ENCODE measurements around the gene SHC1. TPM values are rescaled to one million over a fixed set of nuclear protein-coding genes. Genes with fewer than 3 reads are reported as not detected.

SHC1 gene
- total and polyA plus RNA-seq, 2 experiments from 2014 or later, result 117 to 211 TPM

DNA sequence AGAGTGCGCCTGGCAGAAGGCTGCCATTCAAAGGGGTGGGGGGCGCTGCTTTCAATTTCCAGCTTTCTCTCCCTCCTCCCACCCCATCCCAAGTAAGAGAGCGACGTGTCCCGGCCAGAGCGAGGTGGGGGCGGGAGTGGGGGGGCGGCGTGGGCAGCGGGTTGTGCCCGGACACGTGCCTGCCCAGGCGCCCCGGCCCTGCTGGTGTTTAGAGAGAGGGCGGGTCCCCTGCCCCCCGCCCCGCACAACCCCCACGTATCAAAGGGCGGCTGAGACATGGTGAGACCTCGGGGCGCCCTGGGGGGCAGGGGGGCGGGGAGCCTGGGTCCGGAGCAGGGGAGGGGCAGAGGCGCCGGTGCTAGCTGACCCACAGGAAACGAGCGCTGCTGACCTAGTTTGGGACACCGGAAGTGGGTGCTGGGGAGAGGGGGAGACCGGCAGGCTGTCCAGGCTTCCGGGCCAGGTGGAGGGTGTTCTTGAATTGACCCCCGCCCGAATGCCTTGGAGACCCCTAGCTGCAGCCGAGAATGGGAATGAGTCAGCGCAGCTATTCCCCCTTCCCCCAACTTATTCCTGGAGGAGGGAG, 33.3 kb upstream of the SHC1 start:
- DNase-seq (ENCODE audit: low spot score), result peak; percentile 87
- Histone ChIP-seq H2AFZ (no peak overlapping the region), H3K4me2 (peak overlapping the region; percentile 96), H3K27me3 (ENCODE audit: insufficient read depth) (no peaks in the 10 kb centered on the region), H3K4me1 (ENCODE audit: insufficient read depth) (peaks cover 25% of the 10 kb centered on the region), H3K4me3 (peak overlapping the region; percentile 96), H3K79me2 (replicated peaks; ENCODE audit: insufficient read depth) (peaks cover 40% of the 10 kb centered on the region), H3K36me3 (ENCODE audit: insufficient read depth) (no peaks in the 10 kb centered on the region), H4K20me1 (replicated peaks; ENCODE audit: insufficient read depth) (no peaks in the 10 kb centered on the region; the same call in 1 of the 2 replicates), H3K27ac (ENCODE audit: low read depth) (0 out of 2 replicates have a peak overlapping the region, but pooled peaks have one; percentile 66), H3K9me2 (ENCODE audit: insufficient read depth) (no peaks in the 10 kb centered on the region), H3F3A (replicated peaks; ENCODE audit: low read depth) (peaks cover 16% of the 10 kb centered on the region)
- ATAC-seq, result peak; percentile 4
- Mint-ChIP-seq H3K27ac (peak overlapping the region; percentile 95), H3K9me3 (no peaks in the 10 kb centered on the region), H3K36me3 (ENCODE audit: low read depth) (peaks cover 4% of the 10 kb centered on the region; the same call in 1 of the 3 replicates), H3K4me1 (peaks cover 39% of the 10 kb centered on the region), H3K4me3 (peak overlapping the region; percentile 92), H3K27me3 (ENCODE audit: insufficient read depth, low read depth, poor library complexity) (peaks cover 21% of the 10 kb centered on the region)
- TF ChIP-seq ZNF114 (CRISPR knock-in tag; IDR thresholded peaks at IDR 0.05) (no peak), STAT1 (IDR thresholded peaks at IDR 0.05; ENCODE audit: unreplicated experiment) (no peak), POLR2AphosphoS5 (IDR thresholded peaks at IDR 0.05; ENCODE audit: low read depth) (no peak; the same call in 1 of the 2 replicates), EZH2 (IDR thresholded peaks at IDR 0.05; ENCODE audit: low read depth, unreplicated experiment) (no peak), ZNF331 (CRISPR knock-in tag; IDR thresholded peaks at IDR 0.05; ENCODE audit: low read depth) (no peak), JUNB (IDR thresholded peaks at IDR 0.05; ENCODE audit: unreplicated experiment) (no peak), CREB1 (CRISPR knock-in tag; IDR thresholded peaks at IDR 0.05; ENCODE audit: low read depth) (no peak)
- TF ChIP-seq, protein P1, sequence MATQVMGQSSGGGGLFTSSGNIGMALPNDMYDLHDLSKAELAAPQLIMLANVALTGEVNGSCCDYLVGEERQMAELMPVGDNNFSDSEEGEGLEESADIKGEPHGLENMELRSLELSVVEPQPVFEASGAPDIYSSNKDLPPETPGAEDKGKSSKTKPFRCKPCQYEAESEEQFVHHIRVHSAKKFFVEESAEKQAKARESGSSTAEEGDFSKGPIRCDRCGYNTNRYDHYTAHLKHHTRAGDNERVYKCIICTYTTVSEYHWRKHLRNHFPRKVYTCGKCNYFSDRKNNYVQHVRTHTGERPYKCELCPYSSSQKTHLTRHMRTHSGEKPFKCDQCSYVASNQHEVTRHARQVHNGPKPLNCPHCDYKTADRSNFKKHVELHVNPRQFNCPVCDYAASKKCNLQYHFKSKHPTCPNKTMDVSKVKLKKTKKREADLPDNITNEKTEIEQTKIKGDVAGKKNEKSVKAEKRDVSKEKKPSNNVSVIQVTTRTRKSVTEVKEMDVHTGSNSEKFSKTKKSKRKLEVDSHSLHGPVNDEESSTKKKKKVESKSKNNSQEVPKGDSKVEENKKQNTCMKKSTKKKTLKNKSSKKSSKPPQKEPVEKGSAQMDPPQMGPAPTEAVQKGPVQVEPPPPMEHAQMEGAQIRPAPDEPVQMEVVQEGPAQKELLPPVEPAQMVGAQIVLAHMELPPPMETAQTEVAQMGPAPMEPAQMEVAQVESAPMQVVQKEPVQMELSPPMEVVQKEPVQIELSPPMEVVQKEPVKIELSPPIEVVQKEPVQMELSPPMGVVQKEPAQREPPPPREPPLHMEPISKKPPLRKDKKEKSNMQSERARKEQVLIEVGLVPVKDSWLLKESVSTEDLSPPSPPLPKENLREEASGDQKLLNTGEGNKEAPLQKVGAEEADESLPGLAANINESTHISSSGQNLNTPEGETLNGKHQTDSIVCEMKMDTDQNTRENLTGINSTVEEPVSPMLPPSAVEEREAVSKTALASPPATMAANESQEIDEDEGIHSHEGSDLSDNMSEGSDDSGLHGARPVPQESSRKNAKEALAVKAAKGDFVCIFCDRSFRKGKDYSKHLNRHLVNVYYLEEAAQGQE (IDR thresholded peaks at IDR 0.05; ENCODE audit: unreplicated experiment), result peak; percentile 2
- TF ChIP-seq, protein P2, sequence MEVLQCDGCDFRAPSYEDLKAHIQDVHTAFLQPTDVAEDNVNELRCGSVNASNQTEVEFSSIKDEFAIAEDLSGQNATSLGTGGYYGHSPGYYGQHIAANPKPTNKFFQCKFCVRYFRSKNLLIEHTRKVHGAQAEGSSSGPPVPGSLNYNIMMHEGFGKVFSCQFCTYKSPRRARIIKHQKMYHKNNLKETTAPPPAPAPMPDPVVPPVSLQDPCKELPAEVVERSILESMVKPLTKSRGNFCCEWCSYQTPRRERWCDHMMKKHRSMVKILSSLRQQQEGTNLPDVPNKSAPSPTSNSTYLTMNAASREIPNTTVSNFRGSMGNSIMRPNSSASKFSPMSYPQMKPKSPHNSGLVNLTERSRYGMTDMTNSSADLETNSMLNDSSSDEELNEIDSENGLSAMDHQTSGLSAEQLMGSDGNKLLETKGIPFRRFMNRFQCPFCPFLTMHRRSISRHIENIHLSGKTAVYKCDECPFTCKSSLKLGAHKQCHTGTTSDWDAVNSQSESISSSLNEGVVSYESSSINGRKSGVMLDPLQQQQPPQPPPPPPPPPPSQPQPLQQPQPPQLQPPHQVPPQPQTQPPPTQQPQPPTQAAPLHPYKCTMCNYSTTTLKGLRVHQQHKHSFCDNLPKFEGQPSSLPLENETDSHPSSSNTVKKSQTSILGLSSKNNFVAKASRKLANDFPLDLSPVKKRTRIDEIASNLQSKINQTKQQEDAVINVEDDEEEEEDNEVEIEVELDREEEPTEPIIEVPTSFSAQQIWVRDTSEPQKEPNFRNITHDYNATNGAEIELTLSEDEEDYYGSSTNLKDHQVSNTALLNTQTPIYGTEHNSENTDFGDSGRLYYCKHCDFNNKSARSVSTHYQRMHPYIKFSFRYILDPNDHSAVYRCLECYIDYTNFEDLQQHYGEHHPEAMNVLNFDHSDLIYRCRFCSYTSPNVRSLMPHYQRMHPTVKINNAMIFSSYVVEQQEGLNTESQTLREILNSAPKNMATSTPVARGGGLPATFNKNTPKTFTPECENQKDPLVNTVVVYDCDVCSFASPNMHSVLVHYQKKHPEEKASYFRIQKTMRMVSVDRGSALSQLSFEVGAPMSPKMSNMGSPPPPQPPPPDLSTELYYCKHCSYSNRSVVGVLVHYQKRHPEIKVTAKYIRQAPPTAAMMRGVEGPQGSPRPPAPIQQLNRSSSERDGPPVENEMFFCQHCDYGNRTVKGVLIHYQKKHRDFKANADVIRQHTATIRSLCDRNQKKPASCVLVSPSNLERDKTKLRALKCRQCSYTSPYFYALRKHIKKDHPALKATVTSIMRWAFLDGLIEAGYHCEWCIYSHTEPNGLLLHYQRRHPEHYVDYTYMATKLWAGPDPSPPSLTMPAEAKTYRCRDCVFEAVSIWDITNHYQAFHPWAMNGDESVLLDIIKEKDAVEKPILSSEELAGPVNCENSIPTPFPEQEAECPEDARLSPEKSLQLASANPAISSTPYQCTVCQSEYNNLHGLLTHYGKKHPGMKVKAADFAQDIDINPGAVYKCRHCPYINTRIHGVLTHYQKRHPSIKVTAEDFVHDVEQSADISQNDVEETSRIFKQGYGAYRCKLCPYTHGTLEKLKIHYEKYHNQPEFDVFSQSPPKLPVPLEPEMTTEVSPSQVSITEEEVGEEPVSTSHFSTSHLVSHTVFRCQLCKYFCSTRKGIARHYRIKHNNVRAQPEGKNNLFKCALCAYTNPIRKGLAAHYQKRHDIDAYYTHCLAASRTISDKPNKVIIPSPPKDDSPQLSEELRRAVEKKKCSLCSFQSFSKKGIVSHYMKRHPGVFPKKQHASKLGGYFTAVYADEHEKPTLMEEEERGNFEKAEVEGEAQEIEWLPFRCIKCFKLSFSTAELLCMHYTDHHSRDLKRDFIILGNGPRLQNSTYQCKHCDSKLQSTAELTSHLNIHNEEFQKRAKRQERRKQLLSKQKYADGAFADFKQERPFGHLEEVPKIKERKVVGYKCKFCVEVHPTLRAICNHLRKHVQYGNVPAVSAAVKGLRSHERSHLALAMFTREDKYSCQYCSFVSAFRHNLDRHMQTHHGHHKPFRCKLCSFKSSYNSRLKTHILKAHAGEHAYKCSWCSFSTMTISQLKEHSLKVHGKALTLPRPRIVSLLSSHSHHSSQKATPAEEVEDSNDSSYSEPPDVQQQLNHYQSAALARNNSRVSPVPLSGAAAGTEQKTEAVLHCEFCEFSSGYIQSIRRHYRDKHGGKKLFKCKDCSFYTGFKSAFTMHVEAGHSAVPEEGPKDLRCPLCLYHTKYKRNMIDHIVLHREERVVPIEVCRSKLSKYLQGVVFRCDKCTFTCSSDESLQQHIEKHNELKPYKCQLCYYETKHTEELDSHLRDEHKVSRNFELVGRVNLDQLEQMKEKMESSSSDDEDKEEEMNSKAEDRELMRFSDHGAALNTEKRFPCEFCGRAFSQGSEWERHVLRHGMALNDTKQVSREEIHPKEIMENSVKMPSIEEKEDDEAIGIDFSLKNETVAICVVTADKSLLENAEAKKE (CRISPR knock-in tag; IDR thresholded peaks at IDR 0.05), result no peak
- TF ChIP-seq, protein P3, sequence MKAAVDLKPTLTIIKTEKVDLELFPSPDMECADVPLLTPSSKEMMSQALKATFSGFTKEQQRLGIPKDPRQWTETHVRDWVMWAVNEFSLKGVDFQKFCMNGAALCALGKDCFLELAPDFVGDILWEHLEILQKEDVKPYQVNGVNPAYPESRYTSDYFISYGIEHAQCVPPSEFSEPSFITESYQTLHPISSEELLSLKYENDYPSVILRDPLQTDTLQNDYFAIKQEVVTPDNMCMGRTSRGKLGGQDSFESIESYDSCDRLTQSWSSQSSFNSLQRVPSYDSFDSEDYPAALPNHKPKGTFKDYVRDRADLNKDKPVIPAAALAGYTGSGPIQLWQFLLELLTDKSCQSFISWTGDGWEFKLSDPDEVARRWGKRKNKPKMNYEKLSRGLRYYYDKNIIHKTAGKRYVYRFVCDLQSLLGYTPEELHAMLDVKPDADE (IDR thresholded peaks at IDR 0.05), result peak; percentile 67; the same call in 1 of the 2 replicates
